Lung (tissue), 12 donors: ENCODE data around the gene FOXRED1. TPM values are rescaled to one million over a fixed set of nuclear protein-coding genes. Genes with fewer than 3 reads are reported as not detected.
A peak's percentile ranks its signal among the peaks of the same experiment; 100 is the strongest.

Source experiments
- ATAC-seq: fragments of 200-7000 bp; cut with Tn5 transposase; one replicate; pipeline ENCODE4 v1.9.1; 2020; ENCODE audit warnings: moderate number of reproducible peaks; ENCODE audit not compliant: insufficient read depth, low FRiP score
- DNase-seq, 3 donors: peaks; one replicate each; pipeline ENCODE4 v3.0.0-alpha.2; 2013 to 2017
- H3K27ac ChIP-seq, 2 donors: one replicate each; pipeline ENCODE4 v1.5.1; 2013; ENCODE audit warnings: mild to moderate bottlenecking in 2 of 2, moderate library complexity in 2 of 2, control low read depth in 1 of 2, inconsistent platforms in 1 of 2, low read depth in 1 of 2, low read length in 1 of 2
- H3K27me3 ChIP-seq, 3 donors: one replicate each; pipeline ENCODE4 v1.5.1; 2013; ENCODE audit warnings: low read length in 2 of 3; ENCODE audit not compliant: control insufficient read depth in 3 of 3, insufficient read depth in 3 of 3
- H3K36me3 ChIP-seq, 4 donors: one replicate each; pipeline ENCODE4 v1.5.1; 2013; ENCODE audit warnings: low read length in 4 of 4, mild to moderate bottlenecking in 1 of 4, moderate library complexity in 1 of 4; ENCODE audit not compliant: control insufficient read depth in 4 of 4, insufficient read depth in 4 of 4
- H3K4me1 ChIP-seq, 5 donors: one replicate each; pipeline ENCODE4 v1.5.1; 2013; ENCODE audit warnings: low read length in 5 of 5, mild to moderate bottlenecking in 2 of 5, moderate library complexity in 1 of 5; ENCODE audit not compliant: control insufficient read depth in 5 of 5, insufficient read depth in 5 of 5
- H3K4me3 ChIP-seq: one replicate; pipeline ENCODE4 v1.5.1; 2013; ENCODE audit warnings: mild to moderate bottlenecking, control low read depth, moderate library complexity
- H3K9ac ChIP-seq, 2 donors: one replicate each; pipeline ENCODE4 v1.5.1; 2013; ENCODE audit warnings: low read length in 2 of 2, control low read depth in 1 of 2; ENCODE audit not compliant: insufficient read depth in 1 of 2
- H3K9me3 ChIP-seq, 4 donors: one replicate each; pipeline ENCODE4 v1.5.1; 2013; ENCODE audit warnings: low read length in 3 of 4, mild to moderate bottlenecking in 1 of 4, moderate library complexity in 1 of 4; ENCODE audit not compliant: control insufficient read depth in 4 of 4, insufficient read depth in 3 of 4
- WGBS, 2 donors: extraction: QIAGEN DNeasy Blood & Tissue Kit; methylation state at CpG; one replicate each; pipeline ENCODE4 v1.1.7; 2013; 5-methylcytosine and 5-hydroxymethylcytosine counted together
- polyA plus RNA-seq, 2 donors: library from polyadenylated mRNA; stranded (reverse); fragments of 200-250 nt; gene quantifications; one replicate each; pipeline ENCODE4 v1.2.1, GENCODE V29; 2013
- total RNA-seq, 2 donors: library from RNA; depleted of rRNA in 1 of 2; stranded (reverse); fragments of >200 nt in 1 of 2; gene quantifications; one replicate each; pipeline ENCODE4 v1.2.1, GENCODE V29; 2014 to 2021
- TF ChIP-seq, protein P1 (sequence below): IDR thresholded peaks from 2 replicates; pipeline ENCODE4 v1.5.1; 2012; ENCODE audit warnings: mild to moderate bottlenecking; ENCODE audit errors: control extremely low read depth, extremely low read depth
- donor health status: control.
- donor health status: control.
- donor health status: Bipolar disorder and iron deficiency.
- donor health status: healthy.
- donor health status: DM: yes; HTN: yes; CAD: no.

FOXRED1 gene
- total and polyA plus RNA-seq, 4 donors = 18.0 to 28.4 (median 20.7) TPM

DNA sequence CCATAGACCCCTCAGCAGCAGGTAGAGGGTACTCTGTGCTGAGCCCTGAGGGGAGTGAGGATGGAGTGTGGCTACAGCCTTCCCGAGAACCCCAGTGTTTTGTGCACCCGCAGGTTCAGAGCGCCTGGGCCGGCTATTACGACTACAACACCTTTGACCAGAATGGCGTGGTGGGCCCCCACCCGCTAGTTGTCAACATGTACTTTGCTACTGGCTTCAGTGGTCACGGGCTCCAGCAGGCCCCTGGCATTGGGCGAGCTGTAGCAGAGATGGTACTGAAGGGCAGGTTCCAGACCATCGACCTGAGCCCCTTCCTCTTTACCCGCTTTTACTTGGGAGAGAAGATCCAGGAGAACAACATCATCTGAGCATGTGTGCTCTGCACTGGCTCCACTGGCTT lies 8.4 kb downstream of the FOXRED1 start:
- H3K36me3 ChIP-seq = peaks cover 11 to 25% (median 18%) of the 10 kb centered on the region in 4 donors

DNA sequence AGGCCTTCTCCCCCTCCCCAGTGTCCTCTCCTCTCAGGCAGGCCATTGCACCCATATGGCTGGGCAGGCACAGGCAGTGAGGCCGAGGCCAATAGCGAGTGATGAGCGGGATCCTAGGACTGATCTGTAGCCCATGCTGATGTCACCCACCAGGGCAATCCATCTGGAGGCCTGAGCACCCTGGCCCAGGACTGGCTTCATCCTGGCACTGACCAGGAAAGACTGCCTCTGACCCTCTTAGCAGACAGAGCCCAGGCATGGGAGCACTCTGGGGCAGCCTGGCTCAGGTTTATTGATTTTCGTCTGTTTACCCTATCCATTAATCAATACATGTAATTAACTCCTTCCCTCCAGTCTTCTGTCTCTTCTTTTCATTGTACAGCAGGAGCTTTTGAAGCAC lies 8.8 kb downstream of the FOXRED1 start:
- TF ChIP-seq, protein P1, sequence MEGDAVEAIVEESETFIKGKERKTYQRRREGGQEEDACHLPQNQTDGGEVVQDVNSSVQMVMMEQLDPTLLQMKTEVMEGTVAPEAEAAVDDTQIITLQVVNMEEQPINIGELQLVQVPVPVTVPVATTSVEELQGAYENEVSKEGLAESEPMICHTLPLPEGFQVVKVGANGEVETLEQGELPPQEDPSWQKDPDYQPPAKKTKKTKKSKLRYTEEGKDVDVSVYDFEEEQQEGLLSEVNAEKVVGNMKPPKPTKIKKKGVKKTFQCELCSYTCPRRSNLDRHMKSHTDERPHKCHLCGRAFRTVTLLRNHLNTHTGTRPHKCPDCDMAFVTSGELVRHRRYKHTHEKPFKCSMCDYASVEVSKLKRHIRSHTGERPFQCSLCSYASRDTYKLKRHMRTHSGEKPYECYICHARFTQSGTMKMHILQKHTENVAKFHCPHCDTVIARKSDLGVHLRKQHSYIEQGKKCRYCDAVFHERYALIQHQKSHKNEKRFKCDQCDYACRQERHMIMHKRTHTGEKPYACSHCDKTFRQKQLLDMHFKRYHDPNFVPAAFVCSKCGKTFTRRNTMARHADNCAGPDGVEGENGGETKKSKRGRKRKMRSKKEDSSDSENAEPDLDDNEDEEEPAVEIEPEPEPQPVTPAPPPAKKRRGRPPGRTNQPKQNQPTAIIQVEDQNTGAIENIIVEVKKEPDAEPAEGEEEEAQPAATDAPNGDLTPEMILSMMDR = no peak
- H3K9me3 ChIP-seq = no peaks in the 10 kb centered on the region
- H3K27me3 ChIP-seq = no peaks in the 10 kb centered on the region
- H3K27ac ChIP-seq = no peak overlapping the region
- no peak for ATAC-seq
- H3K4me3 ChIP-seq = no peak overlapping the region
- peaks cover 11 to 22% (median 18%) of the 10 kb centered on the region in 4 donors for H3K36me3 ChIP-seq
- peaks cover 4 to 16% (median 8%) of the 10 kb centered on the region in 5 donors for H3K4me1 ChIP-seq
- WGBS, 2 donors = 93 to 94% methylated on average over 4 of the region's 4 CpGs
- no peak overlapping the region for H3K9ac ChIP-seq
- DNase-seq = no peak

More for the DNA sequence above, 8.4 kb downstream of the FOXRED1 start:
- H3K27ac ChIP-seq = no peak overlapping the region
- ATAC-seq (no peak), DNase-seq (no peak)
- no peak overlapping the region for H3K9ac ChIP-seq
- 94 to 95% methylated on average over 11 of the region's 11 CpGs for WGBS, 2 donors
- no peak overlapping the region for H3K4me3 ChIP-seq
- H3K9me3 ChIP-seq = no peaks in the 10 kb centered on the region
- peaks cover 4 to 14% (median 8%) of the 10 kb centered on the region in 5 donors for H3K4me1 ChIP-seq
- TF ChIP-seq, protein P1 = no peak
- H3K27me3 ChIP-seq = no peaks in the 10 kb centered on the region

- peaks cover 3 to 17% (median 13%) of the 10 kb centered on the region in 4 donors for H3K36me3 ChIP-seq
- H3K4me1 ChIP-seq = peaks cover 4 to 16% (median 8%) of the 10 kb centered on the region in 5 donors
- H3K9ac ChIP-seq = no peak overlapping the region
- TF ChIP-seq, protein P1 = no peak
- no peak for ATAC-seq
- H3K27me3 ChIP-seq = no peaks in the 10 kb centered on the region
- H3K4me3 ChIP-seq = no peak overlapping the region
- H3K27ac ChIP-seq = no peak overlapping the region
- 75 to 79% methylated on average over 8 of the region's 8 CpGs for WGBS, 2 donors
- H3K9me3 ChIP-seq = no peaks in the 10 kb centered on the region
- no peak for DNase-seq
Observed at GRCh38 chr11:126279191-126279590, 10.2 kb downstream of the FOXRED1 start.

DNA sequence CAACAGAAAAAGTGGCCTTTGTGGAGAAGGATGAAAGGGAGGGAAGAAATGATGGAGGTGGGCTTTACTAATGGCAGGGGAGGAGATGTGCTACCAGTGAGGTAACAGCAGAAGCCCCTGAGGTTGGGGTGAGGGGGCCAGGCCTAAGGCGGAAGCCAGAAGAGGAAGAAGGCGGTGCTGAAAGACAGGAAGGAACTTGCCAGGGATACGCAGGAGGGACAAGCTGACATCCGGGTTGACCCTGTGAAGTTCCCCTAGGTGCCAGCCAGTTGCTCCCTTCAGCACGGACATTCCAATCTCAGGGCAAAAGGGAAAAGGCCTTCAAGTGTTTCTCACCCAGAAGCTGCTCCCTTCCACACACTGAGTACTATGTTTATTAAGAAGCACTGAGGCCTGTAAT lies 11.6 kb downstream of the FOXRED1 start:
- H3K9ac ChIP-seq = no peak overlapping the region
- WGBS, 2 donors = 15 to 45% methylated on average over 5 of the region's 5 CpGs
- H3K36me3 ChIP-seq = peaks cover 2 to 15% (median 7%) of the 10 kb centered on the region in 4 donors
- no peak for ATAC-seq
- no peaks in the 10 kb centered on the region for H3K27me3 ChIP-seq
- peak in 1 of 3 donors; percentile 32 for DNase-seq
- H3K4me3 ChIP-seq = no peak overlapping the region
- TF ChIP-seq, protein P1 = no peak
- no peaks in the 10 kb centered on the region for H3K9me3 ChIP-seq
- peak overlapping the region in 1 of 2 donors; percentile 50 for H3K27ac ChIP-seq
- H3K4me1 ChIP-seq = peaks cover 4 to 16% (median 8%) of the 10 kb centered on the region in 5 donors
